ENCODE measurements around the gene TBC1D30. TPM values are rescaled to one million over a fixed set of nuclear protein-coding genes. Genes with fewer than 3 reads are reported as not detected.

The TBC1D30 gene
- total and polyA plus RNA-seq, 4 donors = 0.46 to 2.2 (median 0.70) TPM

DNA sequence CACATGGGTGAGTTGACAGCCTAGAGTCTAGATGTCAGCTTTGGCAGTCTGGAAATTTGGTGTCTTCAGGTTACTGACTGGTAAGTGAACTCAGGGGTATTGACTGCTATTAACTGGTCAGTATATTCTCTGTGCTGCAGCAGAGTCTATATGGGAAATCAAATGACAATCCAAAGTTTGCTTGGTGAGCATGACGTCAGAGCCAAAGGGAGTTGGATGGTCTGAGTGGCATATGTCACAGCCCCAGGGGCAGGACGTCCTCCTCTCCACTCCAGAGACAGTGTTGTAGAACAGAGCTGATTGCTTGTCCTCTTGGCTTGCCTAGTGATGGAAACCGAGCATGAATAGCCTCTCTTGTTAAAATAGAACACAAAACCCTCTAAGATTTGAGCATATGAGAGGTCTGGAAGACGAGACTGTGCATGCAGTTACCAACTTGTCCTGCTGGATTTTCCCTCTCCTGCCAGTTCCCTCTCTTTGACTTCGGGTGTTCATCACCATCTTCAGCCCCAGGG is 3.3 kb upstream of the TBC1D30 start:
- H3K9ac ChIP-seq (ENCODE audit: low read depth in 1 of 2, low read length in 2 of 2) = no peak overlapping the region
- peaks cover 0 to 2% (median 0%) of the 10 kb centered on the region in 4 donors for H3K9me3 ChIP-seq (ENCODE audit: control insufficient read depth in 4 of 4, low read length in 3 of 4)
- TF ChIP-seq EGR1 (IDR thresholded peaks at IDR 0.05; ENCODE audit: low read depth in 2 of 2) (no peak), REST (IDR thresholded peaks at IDR 0.05) (no peak), ATF3 (IDR thresholded peaks at IDR 0.05) (no peak), TAF1 (conservative IDR thresholded peaks at IDR 0.05) (no peak)
- no peak overlapping the region for H3K4me3 ChIP-seq (ENCODE audit: low read depth in 1 of 3, low read length in 3 of 3)
- H3K27ac ChIP-seq (ENCODE audit: low read depth in 1 of 2, low read length in 2 of 2) = no peak overlapping the region
- H3K4me1 ChIP-seq (ENCODE audit: control insufficient read depth in 4 of 4, insufficient read depth in 4 of 4, low read length in 3 of 4) = peaks cover 11 to 20% (median 16%) of the 10 kb centered on the region in 4 donors
- no peak for DNase-seq (ENCODE audit: low spot score)
- 71% methylated on average over 5 of the region's 5 CpGs for WGBS
- no peaks in the 10 kb centered on the region for H3K36me3 ChIP-seq (ENCODE audit: control insufficient read depth in 4 of 4, insufficient read depth in 3 of 4, low read depth in 1 of 4, low read length in 3 of 4)
- peaks cover 0 to 5% (median under 1%) of the 10 kb centered on the region in 4 donors for H3K27me3 ChIP-seq (ENCODE audit: control insufficient read depth in 4 of 4, insufficient read depth in 4 of 4, low read length in 3 of 4)

DNA sequence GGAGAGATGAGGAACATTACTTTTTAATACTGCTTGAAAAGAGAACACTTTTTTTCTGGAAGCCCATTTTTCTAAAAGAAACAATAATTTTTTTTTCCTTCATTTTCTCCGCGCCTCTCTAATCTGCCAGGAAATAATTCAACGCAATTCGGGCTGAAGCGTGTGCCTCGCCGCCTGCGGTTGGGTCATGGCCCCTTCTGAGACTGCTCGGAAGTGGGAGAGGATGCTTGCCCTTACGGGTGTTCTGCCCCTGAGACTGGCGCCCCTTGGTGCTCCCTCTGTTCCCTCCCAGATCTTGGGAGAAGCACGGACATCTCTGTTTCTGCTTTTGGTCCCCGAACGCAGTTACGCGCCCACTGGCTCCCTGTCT is 332 bp upstream of the TBC1D30 start:
- no peak overlapping the region for H3K27ac ChIP-seq (ENCODE audit: low read depth in 1 of 2, low read length in 2 of 2)
- H3K9me3 ChIP-seq (ENCODE audit: control insufficient read depth in 4 of 4, low read length in 3 of 4) = peaks cover 0 to 2% (median 0%) of the 10 kb centered on the region in 4 donors
- H3K9ac ChIP-seq (ENCODE audit: low read depth in 1 of 2, low read length in 2 of 2) = no peak overlapping the region
- 5% methylated on average over 16 of the region's 16 CpGs for WGBS
- H3K4me3 ChIP-seq (ENCODE audit: low read depth in 1 of 3, low read length in 3 of 3) = peak overlapping the region in 2 of 3 donors; percentile 47 to 49
- no peak for TF ChIP-seq SP1 (IDR thresholded peaks at IDR 0.05)
- TF ChIP-seq CTCF (IDR thresholded peaks at IDR 0.05; ENCODE audit: low read depth, low read length, missing input control) = no peak
- TF ChIP-seq ATF3 (IDR thresholded peaks at IDR 0.05) = no peak
- TF ChIP-seq HNF4A (conservative IDR thresholded peaks at IDR 0.05) = no peak
- no peak for DNase-seq (ENCODE audit: low spot score)
- peaks cover 0 to 10% (median under 1%) of the 10 kb centered on the region in 4 donors for H3K27me3 ChIP-seq (ENCODE audit: control insufficient read depth in 4 of 4, insufficient read depth in 4 of 4, low read length in 3 of 4)
- peaks cover 11 to 26% (median 17%) of the 10 kb centered on the region in 4 donors for H3K4me1 ChIP-seq (ENCODE audit: control insufficient read depth in 4 of 4, insufficient read depth in 4 of 4, low read length in 3 of 4)
- no peaks in the 10 kb centered on the region for H3K36me3 ChIP-seq (ENCODE audit: control insufficient read depth in 4 of 4, insufficient read depth in 3 of 4, low read depth in 1 of 4, low read length in 3 of 4)

- H3K27ac ChIP-seq (ENCODE audit: low read depth in 1 of 2, low read length in 2 of 2) = no peak overlapping the region
- H3K4me1 ChIP-seq (ENCODE audit: control insufficient read depth in 4 of 4, insufficient read depth in 4 of 4, low read length in 3 of 4) = peaks cover 11 to 26% (median 17%) of the 10 kb centered on the region in 4 donors
- DNase-seq (ENCODE audit: low spot score) = no peak
- 5% methylated on average over 51 of the region's 51 CpGs for WGBS
- H3K9me3 ChIP-seq (ENCODE audit: control insufficient read depth in 4 of 4, low read length in 3 of 4) = peaks cover 0 to 2% (median 0%) of the 10 kb centered on the region in 4 donors
- H3K36me3 ChIP-seq (ENCODE audit: control insufficient read depth in 4 of 4, insufficient read depth in 3 of 4, low read depth in 1 of 4, low read length in 3 of 4) = no peaks in the 10 kb centered on the region
- H3K27me3 ChIP-seq (ENCODE audit: control insufficient read depth in 4 of 4, insufficient read depth in 4 of 4, low read length in 3 of 4) = peaks cover 0 to 12% (median under 1%) of the 10 kb centered on the region in 4 donors
- TF ChIP-seq NR2F2 (IDR thresholded peaks at IDR 0.05) = no peak
- no peak for TF ChIP-seq SP1 (IDR thresholded peaks at IDR 0.05)
- TF ChIP-seq RAD21 (IDR thresholded peaks at IDR 0.05) = no peak
- TF ChIP-seq, protein P1, sequence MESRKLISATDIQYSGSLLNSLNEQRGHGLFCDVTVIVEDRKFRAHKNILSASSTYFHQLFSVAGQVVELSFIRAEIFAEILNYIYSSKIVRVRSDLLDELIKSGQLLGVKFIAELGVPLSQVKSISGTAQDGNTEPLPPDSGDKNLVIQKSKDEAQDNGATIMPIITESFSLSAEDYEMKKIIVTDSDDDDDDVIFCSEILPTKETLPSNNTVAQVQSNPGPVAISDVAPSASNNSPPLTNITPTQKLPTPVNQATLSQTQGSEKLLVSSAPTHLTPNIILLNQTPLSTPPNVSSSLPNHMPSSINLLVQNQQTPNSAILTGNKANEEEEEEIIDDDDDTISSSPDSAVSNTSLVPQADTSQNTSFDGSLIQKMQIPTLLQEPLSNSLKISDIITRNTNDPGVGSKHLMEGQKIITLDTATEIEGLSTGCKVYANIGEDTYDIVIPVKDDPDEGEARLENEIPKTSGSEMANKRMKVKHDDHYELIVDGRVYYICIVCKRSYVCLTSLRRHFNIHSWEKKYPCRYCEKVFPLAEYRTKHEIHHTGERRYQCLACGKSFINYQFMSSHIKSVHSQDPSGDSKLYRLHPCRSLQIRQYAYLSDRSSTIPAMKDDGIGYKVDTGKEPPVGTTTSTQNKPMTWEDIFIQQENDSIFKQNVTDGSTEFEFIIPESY (IDR thresholded peaks at IDR 0.05) = no peak
- peak overlapping the region in 1 of 3 donors; percentile 49 for H3K4me3 ChIP-seq (ENCODE audit: low read depth in 1 of 3, low read length in 3 of 3)
- H3K9ac ChIP-seq (ENCODE audit: low read depth in 1 of 2, low read length in 2 of 2) = no peak overlapping the region
Measured at GRCh38 chr12:64825143-64826021, 935 bp downstream of the TBC1D30 start.
